AML-193 (cell line): ENCODE results near the gene TFB2M.

Experiments
- DNase-seq, 2 experiments: peaks; one replicate each; lab custom pipeline; 2025; lab: John Stamatoyannopoulos, UW

The TFB2M gene

GRCh38 chr1:246550402-246550801 is 15.7 kb downstream of the TFB2M start:
- no peak for DNase-seq

DNA sequence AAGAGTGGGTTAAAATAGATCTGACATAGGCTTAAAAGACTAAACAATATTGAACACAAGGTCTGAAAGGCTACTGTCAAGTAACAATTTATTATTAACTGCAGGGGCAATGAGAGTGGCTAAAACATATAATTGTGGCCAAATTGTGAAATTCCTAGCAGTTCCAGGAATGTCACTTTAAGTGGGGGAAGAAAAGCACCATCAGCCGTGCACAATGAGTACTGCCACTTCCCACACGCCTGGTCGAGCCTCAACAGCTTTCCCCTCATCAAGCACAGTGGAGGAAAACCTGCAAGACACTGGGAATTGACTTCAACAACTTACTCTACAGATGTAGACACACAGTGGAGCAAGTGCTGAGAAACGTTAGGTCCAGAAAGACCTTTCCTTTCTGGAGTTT is 16.4 kb downstream of the TFB2M start:
- no peak for DNase-seq

DNA sequence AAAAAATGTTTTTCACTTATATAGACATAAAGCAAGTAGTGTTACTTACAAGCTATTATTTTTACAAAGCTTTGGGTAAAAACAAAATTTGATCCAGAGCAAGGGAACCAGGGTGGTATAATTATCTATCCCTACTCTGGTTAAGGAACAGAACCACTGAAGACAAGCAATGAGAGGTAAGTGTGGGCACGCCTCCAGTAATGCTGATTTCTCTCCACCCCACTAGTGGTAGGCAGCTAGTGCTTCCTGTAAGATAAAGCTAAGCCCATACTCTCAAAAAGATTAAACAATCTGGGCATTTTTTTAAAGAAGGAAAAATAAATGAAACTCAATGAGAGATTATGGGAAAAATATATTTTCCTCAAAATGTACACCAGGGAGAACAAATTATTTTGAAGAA is 22.1 kb downstream of the TFB2M start:
- DNase-seq, result no peak

GRCh38 chr1:246540738-246541491 is 25.1 kb downstream of the TFB2M start:
- no peak for DNase-seq

DNA sequence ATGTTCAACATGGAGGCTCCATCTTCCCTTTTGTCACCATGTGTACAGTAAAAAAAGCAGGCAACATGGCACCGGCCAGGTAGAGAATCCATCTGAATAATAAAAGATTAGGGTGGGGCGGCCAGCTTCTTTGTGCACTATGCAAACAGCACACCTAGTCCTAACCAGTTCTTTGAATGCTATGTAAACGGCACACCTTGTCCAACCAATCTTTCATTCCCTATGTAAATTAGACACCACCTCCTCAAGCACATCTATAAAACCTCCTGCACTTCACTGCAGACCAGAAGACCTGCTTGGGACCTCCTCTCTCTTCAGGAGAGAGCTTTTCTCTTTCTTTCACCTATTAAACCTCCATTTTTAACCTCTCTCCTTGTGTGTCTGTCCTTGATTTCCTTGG is 28.2 kb downstream of the TFB2M start:
- DNase-seq, result no peak

GRCh38 chr1:246537441-246537840 is 28.6 kb downstream of the TFB2M start:
- no peak for DNase-seq

DNA sequence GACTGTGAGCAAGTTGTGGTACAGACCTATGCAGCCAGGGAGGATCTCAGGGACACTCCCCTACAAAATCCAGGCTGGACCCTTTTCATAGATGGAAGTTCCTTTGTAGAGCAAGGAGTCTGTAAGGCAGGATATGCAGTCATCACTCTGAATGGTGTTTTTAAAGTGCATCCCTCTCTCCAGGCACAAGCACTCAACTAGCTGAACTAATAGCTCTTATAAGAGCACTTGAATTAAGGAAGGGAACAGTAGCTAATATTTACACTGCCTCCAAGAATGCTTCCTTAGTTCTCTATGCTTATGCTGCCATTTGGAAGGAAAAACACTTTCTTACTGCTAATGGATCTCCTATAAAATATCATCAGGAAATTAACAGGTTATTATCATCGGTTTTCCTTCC is 31.9 kb downstream of the TFB2M start:
- DNase-seq, result no peak

GRCh38 chr1:246533371-246533905 is 32.6 kb downstream of the TFB2M start:
- no peak for DNase-seq

DNA sequence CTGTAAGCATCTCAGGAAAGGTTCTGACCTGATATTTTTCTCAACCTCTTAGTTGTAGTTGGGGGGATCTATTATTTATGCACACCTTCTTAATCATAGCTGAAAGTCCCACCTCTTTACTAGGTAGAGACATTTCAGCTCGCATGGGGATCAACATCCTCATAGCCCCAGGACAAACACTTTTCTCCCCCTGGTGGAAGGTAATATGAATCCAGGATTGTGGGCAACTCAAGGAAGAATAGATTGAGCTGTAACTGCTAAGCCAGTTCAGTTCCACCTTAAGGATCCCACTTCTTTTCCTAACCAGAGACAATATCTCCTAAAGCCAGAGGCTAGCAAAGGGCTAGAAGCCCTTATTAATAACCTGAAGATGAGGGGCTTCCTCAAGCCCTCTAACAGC is 33.5 kb downstream of the TFB2M start:
- DNase-seq, result peak in 1 of 2 experiments; percentile 3

DNA sequence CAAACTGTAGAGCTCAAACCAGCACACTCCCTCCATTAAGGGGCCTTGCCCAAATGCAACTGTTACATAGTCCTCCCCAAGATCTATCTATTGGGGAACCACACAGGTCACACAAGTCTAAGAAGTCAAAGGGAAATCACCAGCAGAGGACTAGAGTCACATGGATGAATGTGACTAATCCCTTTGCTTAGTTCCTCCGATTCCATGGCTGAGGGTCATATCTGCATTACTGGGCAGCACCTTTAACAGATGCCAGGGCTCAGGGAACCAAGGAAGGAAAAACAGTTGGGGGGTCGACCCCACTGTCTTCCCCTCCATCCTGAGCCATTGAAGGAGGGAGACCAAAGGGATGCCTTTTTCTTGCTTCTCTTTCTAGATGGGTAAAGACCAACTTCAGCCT is 35.6 kb downstream of the TFB2M start:
- no peak for DNase-seq

DNA sequence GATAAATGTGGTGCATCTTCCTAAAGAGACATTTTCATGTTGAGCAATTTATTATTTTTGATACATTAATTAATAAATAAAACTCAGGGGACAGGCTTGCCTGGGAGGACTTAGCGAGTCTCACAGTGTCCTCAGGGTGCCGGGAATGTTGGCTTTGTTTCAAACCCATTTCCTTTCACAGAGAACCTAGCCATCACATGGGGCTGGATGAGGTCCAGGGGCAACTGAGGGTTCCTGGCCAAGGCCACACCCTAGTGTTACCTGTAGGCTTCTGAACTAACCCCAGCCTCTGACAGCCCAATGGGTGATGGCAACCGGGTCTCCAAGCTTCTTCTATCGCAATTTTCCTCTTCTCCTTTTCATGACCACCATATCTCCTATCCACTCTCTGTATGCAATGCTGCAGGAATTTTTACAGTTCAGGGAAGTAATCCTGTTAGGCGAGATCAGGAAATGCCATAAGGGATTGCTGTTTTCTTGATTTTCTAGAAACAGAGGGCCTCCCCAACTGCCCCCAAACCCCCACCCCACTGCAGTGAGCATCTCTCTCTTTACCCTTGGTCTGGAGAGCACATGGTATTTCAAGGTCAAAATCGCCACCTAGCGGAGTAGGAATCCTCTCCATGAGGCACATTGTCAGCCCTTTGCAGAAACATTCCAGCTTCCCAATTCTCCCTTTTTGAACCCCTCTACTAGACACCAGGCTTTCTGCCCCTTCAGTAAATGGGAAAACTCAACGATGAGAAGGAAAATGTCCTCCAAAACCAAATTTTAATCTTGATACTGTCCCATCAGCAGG is 36.9 kb downstream of the TFB2M start:
- peak in 1 of 2 experiments; percentile 3 for DNase-seq

DNA sequence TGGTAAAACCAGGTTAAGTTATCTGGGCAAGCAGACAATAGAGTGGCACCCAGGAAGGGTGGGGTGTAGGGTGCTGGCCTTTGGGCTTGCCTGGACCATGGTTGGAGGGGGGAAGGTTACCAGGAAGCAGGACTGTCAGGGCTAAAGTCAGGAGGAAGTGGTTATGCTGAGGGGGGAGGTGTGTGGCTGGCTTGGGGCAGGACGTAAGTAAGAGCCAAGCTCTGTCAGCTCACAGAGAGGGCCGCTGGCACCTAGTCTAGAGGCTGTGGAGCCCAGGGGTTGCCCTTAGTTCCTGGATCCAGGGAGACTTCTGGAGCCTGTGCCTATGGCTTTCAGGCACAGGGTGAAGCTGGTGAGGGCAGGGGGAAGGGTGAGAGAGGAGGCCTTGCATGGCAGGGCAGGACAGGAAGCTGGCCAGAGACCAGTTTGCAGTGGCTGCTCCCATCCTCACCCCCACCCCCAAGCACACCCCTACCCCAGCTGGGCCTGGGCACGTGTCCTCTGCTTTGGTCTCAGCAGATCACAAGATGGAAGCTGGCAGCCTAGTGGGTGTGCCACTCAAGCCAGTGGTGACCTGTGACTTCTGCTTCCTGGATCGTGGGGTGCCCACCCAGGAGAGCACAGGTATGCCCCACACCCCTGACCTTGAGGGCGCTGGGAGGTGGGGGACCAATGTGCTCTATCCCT is 38.5 kb downstream of the TFB2M start:
- peak; percentile 74 to 77 for DNase-seq

GRCh38 chr1:246526915-246527314 is 39.1 kb downstream of the TFB2M start:
- no peak for DNase-seq

- DNase-seq, result no peak
Measured at GRCh38 chr1:246526380-246526779, 39.7 kb downstream of the TFB2M start.

DNA sequence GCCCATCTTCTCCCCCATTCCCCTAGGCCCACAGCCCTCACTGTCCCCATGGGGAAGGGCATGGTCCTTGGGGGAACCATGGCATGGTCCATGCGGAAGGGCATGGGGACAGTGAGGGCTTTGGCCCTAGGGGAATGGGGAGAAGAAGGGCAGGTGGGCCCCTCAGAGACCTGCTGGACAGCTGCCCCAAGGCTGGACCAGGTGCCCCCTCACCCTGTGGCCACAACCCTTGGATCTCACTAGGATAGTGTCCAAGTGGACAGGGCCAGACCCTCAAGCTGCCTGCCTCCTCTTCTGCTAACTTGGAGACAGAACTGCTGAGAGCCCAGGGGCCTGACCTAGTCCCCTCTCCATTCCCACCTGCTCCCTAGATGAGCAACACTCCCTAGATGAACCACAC is 46.5 kb downstream of the TFB2M start:
- no peak for DNase-seq

GRCh38 chr1:246518456-246519205 is 47.4 kb downstream of the TFB2M start:
- no peak for DNase-seq

- DNase-seq, result no peak
Measured at GRCh38 chr1:246517391-246517790, 48.7 kb downstream of the TFB2M start.

GRCh38 chr1:246516126-246516525 is 49.9 kb downstream of the TFB2M start:
- DNase-seq, result no peak

DNA sequence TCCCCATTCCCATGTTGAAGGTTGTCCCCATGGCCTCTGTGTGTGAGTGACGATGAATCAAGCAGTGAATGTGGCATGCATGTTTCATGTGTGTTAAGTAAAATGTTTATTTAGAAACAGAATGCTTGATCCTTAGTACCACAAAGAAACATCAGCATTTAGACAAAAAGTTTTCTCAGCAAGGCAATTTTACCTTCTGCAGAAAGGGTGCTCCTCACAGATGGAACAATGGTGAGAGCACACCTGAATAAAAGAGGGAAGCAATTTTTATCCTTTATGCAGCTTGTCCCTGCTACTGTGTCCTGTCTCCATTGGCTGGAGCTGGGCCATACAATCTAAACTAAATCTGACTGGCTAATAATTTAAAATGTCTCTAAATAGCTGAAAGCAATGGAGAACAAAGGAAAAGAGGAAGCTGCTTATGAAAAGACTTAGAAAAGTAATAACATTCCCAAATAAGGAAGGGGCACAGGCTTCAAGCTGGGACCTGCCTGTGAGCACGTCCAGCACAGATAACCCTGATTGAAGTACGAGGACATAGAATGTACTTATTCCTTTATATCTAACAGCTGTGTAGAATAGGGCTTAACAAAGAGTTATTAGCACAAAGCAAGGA is 50.6 kb downstream of the TFB2M start:
- DNase-seq, result no peak

DNA sequence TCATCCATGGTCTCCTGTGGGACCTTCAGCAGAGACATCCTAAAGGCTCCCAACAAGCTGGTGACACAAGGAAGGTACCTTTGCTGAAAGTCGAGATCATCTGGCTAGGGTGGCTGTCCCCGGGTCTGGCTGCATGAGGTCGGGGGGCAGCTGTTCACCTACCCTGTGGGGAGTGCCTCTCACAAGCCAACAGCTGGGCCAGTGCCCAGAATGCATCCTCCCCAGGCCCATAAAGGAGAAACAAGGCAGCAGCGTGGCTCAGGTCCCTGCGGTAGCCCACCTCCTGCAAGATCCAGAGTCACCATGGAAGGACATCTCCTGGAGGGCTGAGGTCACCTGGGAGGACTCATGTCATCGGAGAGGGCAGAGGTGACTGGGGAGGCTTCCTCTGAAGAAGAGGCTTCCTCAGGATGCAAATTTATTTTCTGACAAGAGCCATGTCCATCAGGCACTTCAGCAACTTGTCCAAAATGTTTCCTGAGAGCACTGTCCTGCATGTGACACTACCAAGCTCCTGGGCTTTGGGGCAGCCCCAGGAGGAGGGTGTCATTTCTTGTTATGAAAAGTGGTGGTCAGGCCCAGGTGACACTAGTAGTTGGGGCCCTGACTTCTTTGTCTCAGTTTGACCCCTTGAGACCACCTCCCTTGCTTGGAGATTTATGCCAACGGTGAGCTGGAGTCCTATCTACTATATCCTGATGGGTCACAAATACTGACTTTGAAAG is 52.3 kb downstream of the TFB2M start:
- DNase-seq, result no peak

DNA sequence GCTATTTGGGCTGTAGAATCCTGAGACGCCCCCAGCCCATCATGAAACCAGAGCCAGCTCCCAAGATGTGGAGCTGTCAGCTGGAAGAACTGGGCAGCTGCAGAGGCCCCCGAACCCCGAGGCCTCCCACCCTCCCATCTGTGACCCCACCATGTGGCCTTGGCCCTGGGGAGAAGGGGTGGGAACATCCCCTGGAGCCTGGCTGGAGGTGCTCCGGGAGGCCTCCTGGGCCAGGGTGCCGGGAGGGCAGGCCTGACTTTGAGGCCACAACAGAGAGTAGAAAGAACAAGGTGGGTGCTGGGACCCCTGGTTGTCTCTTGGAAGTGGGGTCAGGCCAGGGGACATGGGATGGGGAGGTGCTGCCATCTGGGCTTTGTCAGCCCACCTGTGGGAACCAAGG is 53.0 kb downstream of the TFB2M start:
- DNase-seq, result no peak
